ENCODE measurements around the gene DNAJA1. TPM values are rescaled to one million over a fixed set of nuclear protein-coding genes. Genes with fewer than 3 reads are reported as not detected.

Gene DNAJA1
- total RNA-seq, 4 donors from 2014 or later: 34.5 to 50.0 (median 44.0) TPM

GRCh38 chr9:33051144-33051543 lies 26.1 kb downstream of the DNAJA1 start:
- 87 to 91% methylated on average over 4 of the region's 4 CpGs for WGBS, 2 donors
- TF ChIP-seq CTCF (IDR thresholded peaks at IDR 0.05): no peak
- TF ChIP-seq POLR2A (IDR thresholded peaks at IDR 0.05): no peak
- intact Hi-C loops (cut with DNase I; ENCODE audit: low total_unique reads): no loop called here
- H3K4me3 ChIP-seq (ENCODE audit: low read depth, poor library complexity, severe bottlenecking): no peak overlapping the region
- no peak for DNase-seq (ENCODE audit: low spot score in 2 of 2)

GRCh38 chr9:33065157-33066076 lies 40.3 kb downstream of the DNAJA1 start:
- 81 to 82% methylated on average over 5 of the region's 5 CpGs for WGBS, 2 donors
- TF ChIP-seq POLR2A (IDR thresholded peaks at IDR 0.05) (no peak), CTCF (IDR thresholded peaks at IDR 0.05) (no peak)
- no peak for DNase-seq (ENCODE audit: low spot score in 2 of 2)
- intact Hi-C loops (cut with DNase I; ENCODE audit: low total_unique reads): no loop called here
- no peak overlapping the region for H3K4me3 ChIP-seq (ENCODE audit: low read depth, poor library complexity, severe bottlenecking)

DNA sequence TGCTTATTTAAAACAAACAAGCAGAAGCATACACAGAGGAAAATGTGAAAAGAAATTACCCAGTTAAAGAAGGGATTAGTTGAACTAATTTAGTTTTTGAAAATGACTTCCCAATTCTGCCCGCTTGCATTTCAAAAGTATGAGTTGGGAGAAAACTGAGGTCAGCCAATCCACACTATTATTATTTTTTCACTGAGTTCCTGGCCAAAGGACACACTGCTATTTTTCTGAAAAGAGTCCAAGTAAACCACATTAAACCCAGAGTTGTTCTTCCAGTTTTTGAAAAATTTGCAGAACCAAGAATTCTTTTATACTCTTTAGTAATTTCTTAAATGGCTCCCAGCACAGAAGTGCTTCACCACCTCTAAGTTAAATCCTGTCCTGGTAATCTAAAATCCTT lies 43.9 kb downstream of the DNAJA1 start:
- intact Hi-C loops (cut with DNase I; ENCODE audit: low total_unique reads): no loop called here
- H3K4me3 ChIP-seq (ENCODE audit: low read depth, poor library complexity, severe bottlenecking): no peak overlapping the region
- no peak for DNase-seq (ENCODE audit: low spot score in 2 of 2)
- 70 to 76% methylated on average over 1 of the region's 1 CpG for WGBS, 2 donors
- TF ChIP-seq CTCF (IDR thresholded peaks at IDR 0.05): no peak
- no peak for TF ChIP-seq POLR2A (IDR thresholded peaks at IDR 0.05)

DNA sequence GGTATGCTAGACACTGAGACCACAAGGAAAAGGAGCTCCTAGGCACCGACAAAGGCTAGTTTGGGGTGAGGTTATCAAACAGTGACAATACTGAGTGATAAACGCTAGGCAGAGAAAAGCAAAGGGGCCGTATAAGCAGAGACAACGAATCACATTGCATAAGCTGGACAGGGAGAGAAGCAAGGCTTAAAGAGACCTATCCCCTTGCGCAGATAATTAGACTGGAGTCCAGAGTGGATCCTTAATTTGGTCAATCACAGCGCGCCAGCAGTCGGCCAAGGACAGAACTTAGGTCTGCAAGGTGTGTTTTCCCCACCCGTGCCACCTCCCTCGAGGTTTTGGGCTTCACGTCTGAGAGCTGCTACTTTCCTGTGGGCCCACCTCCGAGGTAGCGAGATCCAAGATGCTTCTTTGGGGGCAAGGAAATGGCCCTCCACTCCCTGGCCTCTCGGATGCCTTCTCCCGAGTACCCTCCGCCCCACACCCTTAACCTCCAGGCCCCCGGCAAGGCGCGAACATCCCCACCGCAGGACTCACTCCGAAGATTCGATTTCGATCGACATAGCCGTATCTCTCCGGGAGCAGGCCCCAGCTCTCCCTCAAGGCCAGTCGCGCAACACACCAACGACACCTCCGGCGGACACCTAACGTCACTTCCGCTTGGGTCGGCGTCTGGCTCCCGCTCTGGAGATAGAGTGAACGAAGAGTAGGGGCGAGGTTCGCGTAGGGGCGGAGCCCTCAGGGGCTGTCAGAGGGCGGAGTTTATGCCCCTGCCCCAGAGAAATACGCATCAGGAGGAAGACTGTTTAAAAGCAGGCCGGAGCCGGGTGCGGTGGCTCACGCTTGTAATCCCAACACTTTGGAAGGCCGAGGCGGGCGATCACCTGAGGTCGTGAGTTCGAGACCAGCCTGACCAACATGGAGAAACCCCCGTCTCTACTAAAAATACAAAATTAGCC lies 51.3 kb downstream of the DNAJA1 start, which contains the start of gene SMU1:
TSS of gene SMU1 (minus strand) at position 629 of the 959 bp plus-strand sequence. CDS start at position 563, 66 bp downstream.
- WGBS, 2 donors: 0 to 1% methylated on average over 43 to 46 of the region's 53 CpGs
- H3K4me3 ChIP-seq (ENCODE audit: low read depth, poor library complexity, severe bottlenecking): peak within 1 kb of the TSS; percentile 86
- intact Hi-C loops (cut with DNase I; ENCODE audit: low total_unique reads): no loop called here
- TF ChIP-seq POLR2A (IDR thresholded peaks at IDR 0.05) (no peak), CTCF (IDR thresholded peaks at IDR 0.05) (no peak)
- DNase-seq (ENCODE audit: low spot score in 2 of 2): peak; percentile 97 to 99

GRCh38 chr9:33080534-33080933 lies 55.5 kb downstream of the DNAJA1 start:
- H3K4me3 ChIP-seq (ENCODE audit: low read depth, poor library complexity, severe bottlenecking): no peak overlapping the region
- TF ChIP-seq POLR2A (IDR thresholded peaks at IDR 0.05): no peak
- TF ChIP-seq CTCF (IDR thresholded peaks at IDR 0.05): no peak
- 31 to 33% methylated on average over 6 of the region's 6 CpGs for WGBS, 2 donors
- DNase-seq (ENCODE audit: low spot score in 2 of 2): peak in 1 of 2 donors; percentile 51
- intact Hi-C loops (cut with DNase I; ENCODE audit: low total_unique reads): loop anchor here (2.0 to 5.0 kb wide), 2 partner anchors 87 to 144 kb away; partner anchors contain the start of gene B4GALT1

All from lower leg skin (tissue), 4 donors.